Upper lobe of left lung (tissue), 4 donors: ENCODE results near the gene SLC7A10.

Source experiments
- CTCF ChIP-seq, 6 experiments: fragments of 450-650 bp in 4 of 6; fragments of 200-600 bp in 2 of 6; sonication (generic) in 2 of 6; IDR thresholded peaks; one replicate each; pipeline ENCODE4 v1.5.1; 2016 to 2019; ENCODE audit warnings: antibody characterized with exemption in 6 of 6
- POLR2A ChIP-seq, 4 donors: fragments of 450-650 bp; IDR thresholded peaks; one replicate each; pipeline ENCODE4 v1.5.1; 2016 to 2017; ENCODE audit warnings: antibody characterized with exemption in 4 of 4, mild to moderate bottlenecking in 2 of 4
- POLR2AphosphoS5 ChIP-seq, 2 donors: sonication (generic); formaldehyde crosslinking; IDR thresholded peaks; one replicate each; pipeline ENCODE4 v1.5.1; 2017; ENCODE audit warnings: antibody characterized with exemption in 2 of 2

- TF ChIP-seq POLR2A (IDR thresholded peaks at IDR 0.05) (no peak), CTCF (IDR thresholded peaks at IDR 0.05) (no peak), POLR2AphosphoS5 (IDR thresholded peaks at IDR 0.05) (no peak)
Measured at GRCh38 chr19:33266974-33267484, 41.4 kb upstream of the SLC7A10 start.
